ENCODE results near the gene ERICH6.
"Not testable (repeated sequence)": the region's sequence is repeated elsewhere in the genome, so short reads cannot be mapped to it uniquely, and the experiment has no call there.

The ERICH6 gene

GRCh38 chr3:150627557-150627956 is 76.2 kb downstream of the ERICH6 start:
- H3K27me3 ChIP-seq (replicated peaks; ENCODE audit: control insufficient read depth, insufficient read depth, low read length), result no peaks in the 10 kb centered on the region
- DNase-seq (ENCODE audit: low read depth), result peak; percentile 83
- no peak overlapping the region for H3K9ac ChIP-seq (ENCODE audit: low read length)
- H3K4me1 ChIP-seq (ENCODE audit: control insufficient read depth, insufficient read depth, low read length), result peaks cover 9% of the 10 kb centered on the region
- no peaks in the 10 kb centered on the region for H3K9me3 ChIP-seq (ENCODE audit: control insufficient read depth, low read length)
- H3K4me3 ChIP-seq (ENCODE audit: low read length), result no peak overlapping the region
- H3K36me3 ChIP-seq (ENCODE audit: control insufficient read depth, insufficient read depth, low read length, severe bottlenecking), result peaks cover 62% of the 10 kb centered on the region

GRCh38 chr3:150626148-150626930 is 77.4 kb downstream of the ERICH6 start:
- DNase-seq (ENCODE audit: low read depth), result no peak
- Histone ChIP-seq H3K4me1 (ENCODE audit: control insufficient read depth, insufficient read depth, low read length) (peaks cover 9% of the 10 kb centered on the region), H3K36me3 (ENCODE audit: control insufficient read depth, insufficient read depth, low read length, severe bottlenecking) (peaks cover 55% of the 10 kb centered on the region), H3K27me3 (replicated peaks; ENCODE audit: control insufficient read depth, insufficient read depth, low read length) (no peaks in the 10 kb centered on the region), H3K9me3 (ENCODE audit: control insufficient read depth, low read length) (no peaks in the 10 kb centered on the region), H3K4me3 (ENCODE audit: low read length) (no peak overlapping the region), H3K9ac (ENCODE audit: low read length) (no peak overlapping the region)

- Histone ChIP-seq H3K27me3 (replicated peaks; ENCODE audit: control insufficient read depth, insufficient read depth, low read length) (no peaks in the 10 kb centered on the region), H3K4me3 (ENCODE audit: low read length) (no peak overlapping the region), H3K9me3 (ENCODE audit: control insufficient read depth, low read length) (no peaks in the 10 kb centered on the region), H3K4me1 (ENCODE audit: control insufficient read depth, insufficient read depth, low read length) (peaks cover 9% of the 10 kb centered on the region), H3K36me3 (ENCODE audit: control insufficient read depth, insufficient read depth, low read length, severe bottlenecking) (peaks cover 42% of the 10 kb centered on the region), H3K9ac (ENCODE audit: low read length) (no peak overlapping the region)
- DNase-seq (ENCODE audit: low read depth), result peak; percentile 23
Measured at GRCh38 chr3:150623945-150624344, 79.8 kb downstream of the ERICH6 start.

GRCh38 chr3:150622955-150623354 is 80.8 kb downstream of the ERICH6 start:
- peaks cover 33% of the 10 kb centered on the region for H3K36me3 ChIP-seq (ENCODE audit: control insufficient read depth, insufficient read depth, low read length, severe bottlenecking)
- H3K9ac ChIP-seq (ENCODE audit: low read length); DNase-seq (ENCODE audit: low read depth); H3K4me3 ChIP-seq (ENCODE audit: low read length); H3K27me3 ChIP-seq (replicated peaks; ENCODE audit: control insufficient read depth, insufficient read depth, low read length); H3K9me3 ChIP-seq (ENCODE audit: control insufficient read depth, low read length); H3K4me1 ChIP-seq (ENCODE audit: control insufficient read depth, insufficient read depth, low read length): not testable (repeated sequence)

GRCh38 chr3:150620002-150620689 is 83.6 kb downstream of the ERICH6 start:
- DNase-seq (ENCODE audit: low read depth), result no peak
- H3K4me1 ChIP-seq (ENCODE audit: control insufficient read depth, insufficient read depth, low read length), result peaks cover 9% of the 10 kb centered on the region
- H3K4me3 ChIP-seq (ENCODE audit: low read length), result no peak overlapping the region
- H3K27me3 ChIP-seq (replicated peaks; ENCODE audit: control insufficient read depth, insufficient read depth, low read length), result no peaks in the 10 kb centered on the region
- H3K36me3 ChIP-seq (ENCODE audit: control insufficient read depth, insufficient read depth, low read length, severe bottlenecking), result peaks cover 7% of the 10 kb centered on the region
- no peak overlapping the region for H3K9ac ChIP-seq (ENCODE audit: low read length)
- no peaks in the 10 kb centered on the region for H3K9me3 ChIP-seq (ENCODE audit: control insufficient read depth, low read length)

GRCh38 chr3:150613709-150614480 is 89.8 kb downstream of the ERICH6 start:
- Histone ChIP-seq H3K9me3 (ENCODE audit: control insufficient read depth, low read length) (no peaks in the 10 kb centered on the region), H3K27me3 (replicated peaks; ENCODE audit: control insufficient read depth, insufficient read depth, low read length) (no peaks in the 10 kb centered on the region), H3K4me3 (ENCODE audit: low read length) (no peak overlapping the region), H3K36me3 (ENCODE audit: control insufficient read depth, insufficient read depth, low read length, severe bottlenecking) (peaks cover 13% of the 10 kb centered on the region), H3K4me1 (ENCODE audit: control insufficient read depth, insufficient read depth, low read length) (no peaks in the 10 kb centered on the region), H3K9ac (ENCODE audit: low read length) (no peak overlapping the region)
- DNase-seq (ENCODE audit: low read depth), result no peak

- no peak for DNase-seq (ENCODE audit: low read depth)
- Histone ChIP-seq H3K36me3 (ENCODE audit: control insufficient read depth, insufficient read depth, low read length, severe bottlenecking) (peaks cover 13% of the 10 kb centered on the region), H3K4me3 (ENCODE audit: low read length) (no peak overlapping the region), H3K9me3 (ENCODE audit: control insufficient read depth, low read length) (no peaks in the 10 kb centered on the region), H3K4me1 (ENCODE audit: control insufficient read depth, insufficient read depth, low read length) (no peaks in the 10 kb centered on the region), H3K9ac (ENCODE audit: low read length) (no peak overlapping the region), H3K27me3 (replicated peaks; ENCODE audit: control insufficient read depth, insufficient read depth, low read length) (no peaks in the 10 kb centered on the region)
Measured at GRCh38 chr3:150613034-150613433, 90.7 kb downstream of the ERICH6 start.

- no peak overlapping the region for H3K9ac ChIP-seq (ENCODE audit: low read length)
- DNase-seq (ENCODE audit: low read depth), result no peak
- no peak overlapping the region for H3K4me3 ChIP-seq (ENCODE audit: low read length)
- no peaks in the 10 kb centered on the region for H3K9me3 ChIP-seq (ENCODE audit: control insufficient read depth, low read length)
- peaks cover 13% of the 10 kb centered on the region for H3K36me3 ChIP-seq (ENCODE audit: control insufficient read depth, insufficient read depth, low read length, severe bottlenecking)
- no peaks in the 10 kb centered on the region for H3K27me3 ChIP-seq (replicated peaks; ENCODE audit: control insufficient read depth, insufficient read depth, low read length)
- no peaks in the 10 kb centered on the region for H3K4me1 ChIP-seq (ENCODE audit: control insufficient read depth, insufficient read depth, low read length)
Measured at GRCh38 chr3:150612494-150612893, 91.2 kb downstream of the ERICH6 start.

- Histone ChIP-seq H3K4me3 (ENCODE audit: low read length) (no peak overlapping the region), H3K36me3 (ENCODE audit: control insufficient read depth, insufficient read depth, low read length, severe bottlenecking) (peaks cover 13% of the 10 kb centered on the region), H3K9ac (ENCODE audit: low read length) (no peak overlapping the region), H3K4me1 (ENCODE audit: control insufficient read depth, insufficient read depth, low read length) (no peaks in the 10 kb centered on the region), H3K27me3 (replicated peaks; ENCODE audit: control insufficient read depth, insufficient read depth, low read length) (no peaks in the 10 kb centered on the region), H3K9me3 (ENCODE audit: control insufficient read depth, low read length) (no peaks in the 10 kb centered on the region)
- no peak for DNase-seq (ENCODE audit: low read depth)
Measured at GRCh38 chr3:150611666-150612065, 92.1 kb downstream of the ERICH6 start.

- peak; percentile 22 for DNase-seq (ENCODE audit: low read depth)
- peaks cover 13% of the 10 kb centered on the region for H3K36me3 ChIP-seq (ENCODE audit: control insufficient read depth, insufficient read depth, low read length, severe bottlenecking)
- peaks cover 5% of the 10 kb centered on the region for H3K4me1 ChIP-seq (ENCODE audit: control insufficient read depth, insufficient read depth, low read length)
- no peak overlapping the region for H3K4me3 ChIP-seq (ENCODE audit: low read length)
- H3K9ac ChIP-seq (ENCODE audit: low read length), result no peak overlapping the region
- H3K27me3 ChIP-seq (replicated peaks; ENCODE audit: control insufficient read depth, insufficient read depth, low read length), result no peaks in the 10 kb centered on the region
- H3K9me3 ChIP-seq (ENCODE audit: control insufficient read depth, low read length), result no peaks in the 10 kb centered on the region
Measured at GRCh38 chr3:150610785-150611184, 92.9 kb downstream of the ERICH6 start.

- Histone ChIP-seq H3K4me3 (ENCODE audit: low read length) (no peak overlapping the region), H3K27me3 (replicated peaks; ENCODE audit: control insufficient read depth, insufficient read depth, low read length) (no peaks in the 10 kb centered on the region), H3K36me3 (ENCODE audit: control insufficient read depth, insufficient read depth, low read length, severe bottlenecking) (peaks cover 13% of the 10 kb centered on the region), H3K4me1 (ENCODE audit: control insufficient read depth, insufficient read depth, low read length) (peaks cover 13% of the 10 kb centered on the region), H3K9ac (ENCODE audit: low read length) (no peak overlapping the region), H3K9me3 (ENCODE audit: control insufficient read depth, low read length) (no peaks in the 10 kb centered on the region)
- DNase-seq (ENCODE audit: low read depth), result no peak
Measured at GRCh38 chr3:150609988-150610387, 93.7 kb downstream of the ERICH6 start.
